ENCODE data around the gene IQCH. TPM values are rescaled to one million over a fixed set of nuclear protein-coding genes. Genes with fewer than 3 reads are reported as not detected.
A peak's percentile ranks its signal among the peaks of the same experiment; 100 is the strongest.

IQCH gene
- total and polyA plus RNA-seq, 9 donors, result 0.54 to 10.0 (median 0.84) TPM

DNA sequence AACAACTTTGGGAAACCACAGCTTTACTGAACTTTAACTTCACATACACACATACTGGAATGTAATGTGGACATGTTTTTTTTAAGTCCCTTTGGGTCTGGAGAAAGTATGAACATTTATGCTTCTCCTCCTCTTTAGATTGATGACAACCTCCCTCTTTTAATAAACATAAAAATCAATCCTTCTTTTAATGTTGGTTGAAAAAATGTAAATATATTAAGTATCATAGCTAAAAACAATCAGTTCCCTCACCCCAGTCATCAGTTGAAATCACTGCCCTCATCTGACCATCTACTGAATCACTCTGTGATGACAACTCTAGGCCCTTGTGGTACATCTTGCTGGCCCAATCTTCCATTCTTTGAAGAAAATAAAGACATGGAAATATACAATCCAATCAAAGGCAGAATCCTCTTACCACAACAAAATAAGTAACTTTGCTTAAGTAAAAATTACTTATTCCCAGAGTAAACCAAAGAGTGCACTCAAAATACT, 6.5 kb upstream of the IQCH start:
- intact Hi-C loops (cut with DNase I), result no loop called here
- TF ChIP-seq, protein P1, sequence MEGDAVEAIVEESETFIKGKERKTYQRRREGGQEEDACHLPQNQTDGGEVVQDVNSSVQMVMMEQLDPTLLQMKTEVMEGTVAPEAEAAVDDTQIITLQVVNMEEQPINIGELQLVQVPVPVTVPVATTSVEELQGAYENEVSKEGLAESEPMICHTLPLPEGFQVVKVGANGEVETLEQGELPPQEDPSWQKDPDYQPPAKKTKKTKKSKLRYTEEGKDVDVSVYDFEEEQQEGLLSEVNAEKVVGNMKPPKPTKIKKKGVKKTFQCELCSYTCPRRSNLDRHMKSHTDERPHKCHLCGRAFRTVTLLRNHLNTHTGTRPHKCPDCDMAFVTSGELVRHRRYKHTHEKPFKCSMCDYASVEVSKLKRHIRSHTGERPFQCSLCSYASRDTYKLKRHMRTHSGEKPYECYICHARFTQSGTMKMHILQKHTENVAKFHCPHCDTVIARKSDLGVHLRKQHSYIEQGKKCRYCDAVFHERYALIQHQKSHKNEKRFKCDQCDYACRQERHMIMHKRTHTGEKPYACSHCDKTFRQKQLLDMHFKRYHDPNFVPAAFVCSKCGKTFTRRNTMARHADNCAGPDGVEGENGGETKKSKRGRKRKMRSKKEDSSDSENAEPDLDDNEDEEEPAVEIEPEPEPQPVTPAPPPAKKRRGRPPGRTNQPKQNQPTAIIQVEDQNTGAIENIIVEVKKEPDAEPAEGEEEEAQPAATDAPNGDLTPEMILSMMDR (IDR thresholded peaks at IDR 0.05), result no peak
- TF ChIP-seq POLR2A (IDR thresholded peaks at IDR 0.05) (no peak), EP300 (IDR thresholded peaks at IDR 0.05) (no peak)
- H3K27me3 ChIP-seq, result no peaks in the 10 kb centered on the region
- H3K27ac ChIP-seq, result no peak overlapping the region
- no peaks in the 10 kb centered on the region for H3K36me3 ChIP-seq
- H3K4me1 ChIP-seq (ENCODE audit: insufficient read depth), result no peaks in the 10 kb centered on the region
- no peaks in the 10 kb centered on the region for H3K9me3 ChIP-seq
- no peak for DNase-seq
- H3K4me3 ChIP-seq, result no peak overlapping the region

DNA sequence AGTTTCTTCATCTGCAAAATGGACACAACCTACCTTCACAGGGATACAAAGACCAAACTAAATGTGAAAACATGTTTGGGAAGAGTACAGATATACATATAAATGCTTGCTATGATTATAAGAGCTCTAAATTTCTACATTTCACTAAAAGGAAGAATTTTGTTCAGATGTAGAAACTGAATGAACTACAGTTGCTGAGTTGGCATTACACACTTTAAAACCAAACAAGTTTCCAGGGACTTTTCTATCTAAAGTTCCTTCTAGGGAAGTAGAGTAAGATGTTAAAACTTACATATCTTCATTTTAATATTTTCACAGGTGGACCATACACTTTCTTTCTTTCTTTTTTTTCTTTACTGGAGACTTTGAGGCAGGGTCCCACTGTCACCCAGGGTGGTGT, 4.8 kb upstream of the IQCH start:
- Histone ChIP-seq H3K4me3 (no peak overlapping the region), H3K27ac (no peak overlapping the region), H3K4me1 (ENCODE audit: insufficient read depth) (peaks cover 5% of the 10 kb centered on the region), H3K27me3 (no peaks in the 10 kb centered on the region), H3K9me3 (no peaks in the 10 kb centered on the region), H3K36me3 (no peaks in the 10 kb centered on the region)
- no peak for DNase-seq
- intact Hi-C loops (cut with DNase I), result loop anchor here in 1 of 4 donors (10.0 kb wide), 1 partner anchor 185 kb away; the partner anchor contains the start of gene SMAD3
- TF ChIP-seq, protein P1 (IDR thresholded peaks at IDR 0.05), result no peak
- TF ChIP-seq EP300 (IDR thresholded peaks at IDR 0.05) (no peak), POLR2A (IDR thresholded peaks at IDR 0.05) (no peak)

DNA sequence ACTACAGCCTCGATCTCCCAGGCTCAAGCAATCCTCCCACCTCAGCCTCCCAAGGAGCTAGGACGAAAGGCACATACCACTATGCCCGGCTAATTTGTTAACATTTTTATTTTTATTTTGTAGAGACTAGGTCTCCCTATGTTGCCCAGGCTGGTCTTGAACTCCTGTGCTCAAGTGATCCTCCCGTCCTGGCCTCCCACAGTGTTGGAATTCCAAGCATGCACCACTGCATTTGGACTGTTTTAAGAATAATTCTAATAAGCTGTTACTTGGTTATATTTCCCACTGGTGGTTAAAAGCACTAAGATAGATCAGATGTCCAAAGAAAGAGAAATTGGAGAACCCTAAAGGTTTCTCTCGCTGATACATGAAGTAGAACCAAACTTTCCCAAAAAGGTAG, 3.3 kb upstream of the IQCH start:
- intact Hi-C loops (cut with DNase I), result loop anchor here in 1 of 4 donors (10.0 kb wide), 1 partner anchor 187 kb away; the partner anchor contains the start of gene SMAD3
- Histone ChIP-seq H3K27me3 (no peaks in the 10 kb centered on the region), H3K27ac (no peak overlapping the region), H3K9me3 (no peaks in the 10 kb centered on the region), H3K36me3 (no peaks in the 10 kb centered on the region), H3K4me3 (no peak overlapping the region), H3K4me1 (ENCODE audit: insufficient read depth) (peaks cover 5% of the 10 kb centered on the region)
- no peak for TF ChIP-seq POLR2A (IDR thresholded peaks at IDR 0.05)
- no peak for TF ChIP-seq EP300 (IDR thresholded peaks at IDR 0.05)
- TF ChIP-seq, protein P1 (IDR thresholded peaks at IDR 0.05), result no peak
- WGBS, 3 donors, result 87 to 93% (median 89%) methylated on average over 5 of the region's 5 CpGs
- DNase-seq, result no peak

DNA sequence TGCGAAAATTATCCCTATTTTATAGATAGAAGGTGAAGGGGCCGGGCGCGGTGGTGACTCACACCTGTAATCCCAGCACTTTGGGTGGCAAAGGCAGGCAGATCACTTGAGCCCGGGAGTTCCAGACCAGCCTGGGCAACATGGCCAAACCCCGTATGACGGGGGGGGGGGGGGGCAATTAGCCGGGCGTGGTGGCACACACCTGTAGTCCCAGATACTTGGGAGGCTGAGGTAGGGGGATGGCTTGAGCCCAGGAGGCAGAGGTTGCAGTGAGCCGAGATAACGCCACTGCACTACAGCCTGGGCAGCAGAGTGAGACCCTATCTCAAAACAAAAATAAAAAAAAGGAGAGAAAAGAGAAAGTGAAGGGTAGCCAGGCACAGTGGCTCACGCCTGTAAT, 1.5 kb upstream of the IQCH start:
- intact Hi-C loops (cut with DNase I), result loop anchor here in 1 of 4 donors (10.0 kb wide), 1 partner anchor 188 kb away; the partner anchor contains the start of gene SMAD3
- no peaks in the 10 kb centered on the region for H3K9me3 ChIP-seq
- H3K36me3 ChIP-seq, result no peaks in the 10 kb centered on the region
- no peak overlapping the region for H3K27ac ChIP-seq
- H3K4me3 ChIP-seq, result peak overlapping the region; percentile 81
- H3K4me1 ChIP-seq (ENCODE audit: insufficient read depth), result peaks cover 5% of the 10 kb centered on the region
- no peak for DNase-seq
- H3K27me3 ChIP-seq, result no peaks in the 10 kb centered on the region
- TF ChIP-seq POLR2A (IDR thresholded peaks at IDR 0.05) (no peak), EP300 (IDR thresholded peaks at IDR 0.05) (no peak)
- TF ChIP-seq, protein P1 (IDR thresholded peaks at IDR 0.05), result no peak
- 83 to 94% (median 87%) methylated on average over 12 of the region's 12 CpGs for WGBS, 3 donors
